SKM-1 treated with dmso at 0.1 percent for 144 hours (cell line): Measurements from ENCODE around the gene ST3GAL2.
"Not testable (repeated sequence)": the region's sequence is repeated elsewhere in the genome, so short reads cannot be mapped to it uniquely, and the experiment has no call there.

ENCODE experiments used
- DNase-seq: peaks from one replicate; lab custom pipeline; 2025; ENCODE audit not compliant: unreplicated experiment; lab: John Stamatoyannopoulos, UW

The ST3GAL2 gene

GRCh38 chr16:70342016-70342415, 96.9 kb downstream of the ST3GAL2 start:
- no peak for DNase-seq

GRCh38 chr16:70341600-70341999, 97.3 kb downstream of the ST3GAL2 start:
- DNase-seq = no peak

GRCh38 chr16:70337814-70338213, 101.1 kb downstream of the ST3GAL2 start:
- DNase-seq = no peak

GRCh38 chr16:70332728-70333127, 106.2 kb downstream of the ST3GAL2 start:
- DNase-seq = not testable (repeated sequence)

GRCh38 chr16:70331588-70332358, 107.1 kb downstream of the ST3GAL2 start:
- no peak for DNase-seq

GRCh38 chr16:70331091-70331490, 107.8 kb downstream of the ST3GAL2 start:
- no peak for DNase-seq
